KOPT-K1 (cell line): ENCODE data around the gene ETNPPL.

Source experiments
- H3K27ac ChIP-seq: fragments of 200-600 bp; sonication (generic); 2 replicates; pipeline ENCODE4 v1.5.1; 2016; ENCODE audit warnings: antibody characterized with exemption, mild to moderate bottlenecking, low read depth, low read length; ENCODE audit not compliant: poor library complexity, severe bottlenecking
- H3K36me3 ChIP-seq: fragments of 200-600 bp; sonication (generic); 2 replicates; pipeline ENCODE4 v1.5.1; 2017; ENCODE audit warnings: antibody characterized with exemption, mild to moderate bottlenecking, low read length, moderate library complexity; ENCODE audit not compliant: insufficient read depth
- H3K9me3 ChIP-seq: fragments of 200-600 bp; sonication (generic); 2 replicates; pipeline ENCODE4 v1.5.1; 2017; ENCODE audit warnings: antibody characterized with exemption, low read length, mild to moderate bottlenecking; ENCODE audit not compliant: insufficient read depth, poor library complexity, severe bottlenecking

ETNPPL gene

DNA sequence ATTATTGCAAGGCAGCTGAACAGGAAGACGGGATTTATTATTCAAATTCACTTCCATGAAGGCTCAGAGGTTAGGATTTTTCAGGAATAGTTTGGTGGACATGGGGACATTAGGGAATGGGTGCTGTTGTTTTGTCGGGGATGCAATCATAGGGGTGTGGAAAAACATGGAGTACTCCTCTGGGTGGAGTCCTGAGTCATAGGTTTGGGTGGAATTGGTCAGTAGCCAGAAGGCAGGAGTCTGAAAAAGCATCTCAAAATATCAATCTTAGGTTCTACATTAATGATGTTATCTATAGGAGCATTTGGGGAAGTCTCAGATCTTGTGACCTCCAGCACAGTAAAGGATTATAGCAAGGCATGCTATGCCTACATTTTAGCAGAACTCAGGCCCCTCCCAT is 14.5 kb upstream of the ETNPPL start:
- Histone ChIP-seq H3K36me3 (no peaks in the 10 kb centered on the region), H3K9me3 (no peaks in the 10 kb centered on the region), H3K27ac (no peak overlapping the region)

DNA sequence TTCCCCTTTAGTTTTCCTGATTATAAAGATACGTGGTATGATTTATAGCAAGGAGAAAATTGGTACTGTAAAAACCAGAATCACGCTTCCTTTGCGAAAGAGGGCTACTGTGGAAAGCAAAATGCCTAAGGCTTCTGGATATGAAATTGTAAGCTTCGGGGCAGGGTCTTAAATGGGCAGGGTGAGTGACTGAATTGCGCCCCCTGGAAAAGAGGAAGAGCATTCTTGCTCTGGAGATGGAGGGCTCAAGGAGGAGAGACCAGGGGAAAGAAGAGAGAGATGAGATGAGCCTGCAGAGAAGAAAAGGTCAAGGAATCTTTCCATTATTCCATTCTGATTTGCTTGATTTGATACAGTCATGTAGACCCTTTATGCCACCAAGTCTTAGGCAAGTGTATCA is 13.1 kb upstream of the ETNPPL start:
- H3K36me3 ChIP-seq = no peaks in the 10 kb centered on the region
- no peaks in the 10 kb centered on the region for H3K9me3 ChIP-seq
- no peak overlapping the region for H3K27ac ChIP-seq

DNA sequence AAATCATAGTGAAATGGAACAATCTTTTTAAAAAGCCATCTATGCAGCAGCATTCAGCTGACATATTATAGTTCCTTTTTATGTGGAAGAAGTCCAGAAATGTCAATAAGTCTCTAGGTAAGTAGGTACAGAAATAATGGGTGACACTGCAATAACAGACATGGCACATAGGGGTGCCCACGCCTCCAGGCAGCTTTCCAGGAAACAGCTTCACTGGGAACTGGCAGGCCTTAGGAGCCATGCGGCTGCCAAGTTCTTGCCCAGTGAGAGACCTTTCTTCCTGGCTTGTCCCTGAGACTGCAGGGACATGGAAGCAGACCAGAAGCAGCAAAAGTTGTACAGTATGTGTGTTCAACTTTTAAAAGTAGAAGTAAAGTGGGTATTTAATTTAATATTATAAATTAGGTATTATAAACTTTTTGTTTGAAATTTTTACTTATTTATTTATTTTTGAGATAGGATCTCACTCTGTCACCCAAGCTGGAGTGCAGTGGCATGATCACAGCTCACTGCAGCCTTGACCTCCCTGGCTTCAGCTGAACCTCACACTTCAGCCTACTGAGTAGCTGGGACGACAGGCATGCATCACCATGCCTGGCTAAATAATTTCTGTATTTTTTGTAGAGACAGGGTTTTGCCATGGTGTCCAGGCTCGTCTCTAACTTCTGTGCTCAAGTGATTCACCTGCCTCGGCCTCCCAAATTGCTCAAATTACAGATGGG is 12.1 kb upstream of the ETNPPL start:
- H3K27ac ChIP-seq = no peak overlapping the region
- H3K9me3 ChIP-seq = no peaks in the 10 kb centered on the region
- H3K36me3 ChIP-seq = no peaks in the 10 kb centered on the region

DNA sequence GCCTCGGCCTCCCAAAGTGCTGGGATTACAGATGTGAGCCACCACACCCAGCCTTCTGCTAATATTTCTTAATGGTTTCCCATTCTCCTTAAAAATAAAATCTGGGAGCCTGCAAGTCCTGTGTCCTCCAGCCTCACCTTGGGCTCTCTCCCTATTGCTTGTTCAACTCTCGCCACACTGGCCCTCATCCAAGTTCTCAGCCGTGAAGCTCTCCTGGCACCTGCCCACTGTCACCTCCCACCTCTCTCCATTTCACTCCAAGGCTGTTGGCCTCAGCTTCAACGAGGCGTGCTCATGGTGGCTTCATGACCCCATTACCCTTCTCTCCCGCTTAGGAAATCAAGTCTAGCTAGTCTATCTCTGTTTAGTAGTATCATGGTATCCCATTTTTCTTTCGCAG is 9.5 kb upstream of the ETNPPL start:
- no peak overlapping the region for H3K27ac ChIP-seq
- no peaks in the 10 kb centered on the region for H3K9me3 ChIP-seq

DNA sequence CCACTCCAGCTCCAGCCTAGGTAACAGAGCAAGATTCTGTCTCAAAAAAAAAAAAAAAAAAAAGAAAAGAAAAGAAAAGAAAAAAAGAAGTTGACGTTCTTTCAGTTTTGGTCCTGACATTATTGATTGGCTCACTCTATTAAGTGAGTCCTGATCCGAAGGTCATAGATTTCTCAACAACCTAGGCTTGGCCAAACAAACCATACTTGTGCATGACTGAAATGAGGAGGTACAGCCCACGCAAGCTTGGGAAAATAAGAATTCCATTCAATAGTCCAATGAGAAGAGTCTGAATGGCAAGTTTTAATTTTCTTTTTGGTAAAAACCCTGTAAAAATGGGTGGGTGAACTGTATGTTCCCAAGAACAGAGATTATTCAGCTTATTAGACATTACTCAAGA is 3.2 kb upstream of the ETNPPL start:
- no peaks in the 10 kb centered on the region for H3K36me3 ChIP-seq
- no peak overlapping the region for H3K27ac ChIP-seq
- H3K9me3 ChIP-seq = peaks cover 4% of the 10 kb centered on the region

More for the DNA sequence above, 9.5 kb upstream of the ETNPPL start:
- H3K36me3 ChIP-seq = no peaks in the 10 kb centered on the region

DNA sequence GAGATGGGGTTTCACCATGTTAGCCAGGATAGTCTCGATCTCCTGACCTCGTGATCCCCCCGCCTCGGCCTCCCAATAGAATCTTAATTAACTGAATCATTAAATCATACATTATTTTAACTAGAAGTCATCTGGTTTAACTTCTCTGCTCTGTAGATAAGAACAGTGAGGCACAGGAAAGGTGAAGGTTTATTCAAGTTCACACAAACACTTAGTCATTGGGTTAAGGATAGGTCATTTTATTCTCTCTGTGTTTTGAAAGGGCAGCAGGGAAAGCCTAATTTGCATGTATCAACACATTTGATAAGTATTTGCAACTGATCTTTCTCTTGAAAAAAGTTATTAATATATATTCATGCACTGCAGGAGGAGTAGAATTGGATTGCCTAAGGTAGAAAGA is 1.1 kb upstream of the ETNPPL start:
- Histone ChIP-seq H3K27ac (no peak overlapping the region), H3K9me3 (peaks cover 4% of the 10 kb centered on the region), H3K36me3 (no peaks in the 10 kb centered on the region)

DNA sequence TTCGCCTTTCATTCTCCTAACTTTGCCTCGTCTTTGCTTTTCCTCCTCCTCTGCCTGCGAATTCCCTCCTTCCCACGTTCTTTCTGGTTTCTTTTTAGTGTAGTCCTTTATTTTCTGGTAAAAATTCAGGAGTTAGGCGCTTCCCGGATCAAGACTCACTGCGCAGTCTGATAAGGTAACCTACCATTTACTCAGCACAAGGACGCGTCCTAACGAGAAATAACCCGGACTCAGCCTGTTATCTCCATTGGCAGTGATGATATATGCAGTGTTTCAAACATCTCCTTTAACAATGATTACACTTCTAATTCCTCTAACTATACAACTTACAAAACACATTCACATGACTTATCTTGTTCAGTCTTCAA is 357 bp upstream of the ETNPPL start:
- H3K9me3 ChIP-seq = peaks cover 4% of the 10 kb centered on the region
- H3K27ac ChIP-seq = no peak overlapping the region
- H3K36me3 ChIP-seq = no peaks in the 10 kb centered on the region

DNA sequence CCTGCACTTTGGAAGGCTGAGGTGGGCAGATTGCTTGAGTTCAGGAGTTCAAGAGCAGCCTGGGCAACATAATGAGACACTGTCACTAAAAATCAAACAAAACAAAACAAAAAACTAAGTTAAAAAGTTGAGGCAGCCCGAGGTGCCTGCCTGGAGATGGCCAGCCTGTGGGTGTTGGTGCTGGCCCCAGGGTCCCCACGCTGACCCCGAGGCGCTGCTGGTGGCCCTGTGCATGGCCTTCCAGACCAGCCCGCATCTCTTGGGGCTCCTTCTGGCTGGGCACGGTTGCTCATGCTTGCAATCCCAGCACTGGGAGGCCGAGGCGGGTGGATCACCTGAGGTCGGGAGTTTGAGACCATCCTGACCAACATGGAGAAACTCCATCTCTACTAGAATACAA is 4.4 kb downstream of the ETNPPL start:
- no peaks in the 10 kb centered on the region for H3K9me3 ChIP-seq
- H3K36me3 ChIP-seq = no peaks in the 10 kb centered on the region
- no peak overlapping the region for H3K27ac ChIP-seq

DNA sequence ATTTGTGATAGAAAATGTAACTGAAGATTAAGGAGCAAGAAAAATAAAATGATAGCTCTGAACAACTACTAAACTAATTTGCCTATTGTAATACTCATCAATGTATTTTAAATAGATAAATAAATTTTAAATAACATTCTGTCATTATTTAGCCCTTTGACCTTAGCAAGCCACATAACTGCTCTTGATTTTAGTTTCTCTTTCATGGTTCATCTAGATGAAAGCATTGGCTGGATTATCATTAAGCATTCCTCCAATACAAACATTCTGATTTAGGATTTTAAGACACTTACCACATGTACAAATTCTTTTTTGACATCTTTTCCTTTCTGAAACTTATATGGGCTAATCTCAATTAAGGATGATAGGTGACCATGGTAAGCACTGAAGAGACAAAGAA is 8.5 kb downstream of the ETNPPL start:
- H3K27ac ChIP-seq = no peak overlapping the region
- H3K36me3 ChIP-seq = no peaks in the 10 kb centered on the region
- H3K9me3 ChIP-seq = no peaks in the 10 kb centered on the region

DNA sequence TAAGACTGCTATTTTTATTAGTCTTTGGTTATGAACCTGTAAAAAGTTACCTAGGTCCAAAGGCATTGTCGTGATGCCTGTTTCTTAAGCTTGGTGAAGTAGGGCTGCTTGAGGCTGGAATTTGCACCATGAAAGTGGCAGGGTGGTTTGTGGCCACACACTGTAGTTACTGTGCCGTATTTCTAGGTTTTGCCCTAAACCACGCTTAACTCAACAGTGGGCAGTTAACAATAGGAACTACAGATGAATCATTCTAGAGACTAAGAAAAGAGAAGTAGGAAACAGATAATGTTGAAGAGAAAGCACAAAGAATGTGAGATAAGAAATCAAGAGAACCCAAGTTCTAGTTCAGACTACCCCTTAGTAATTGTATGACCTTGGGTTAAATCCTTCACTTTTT is 11.5 kb downstream of the ETNPPL start:
- no peak overlapping the region for H3K27ac ChIP-seq
- H3K9me3 ChIP-seq = no peaks in the 10 kb centered on the region
- no peaks in the 10 kb centered on the region for H3K36me3 ChIP-seq

DNA sequence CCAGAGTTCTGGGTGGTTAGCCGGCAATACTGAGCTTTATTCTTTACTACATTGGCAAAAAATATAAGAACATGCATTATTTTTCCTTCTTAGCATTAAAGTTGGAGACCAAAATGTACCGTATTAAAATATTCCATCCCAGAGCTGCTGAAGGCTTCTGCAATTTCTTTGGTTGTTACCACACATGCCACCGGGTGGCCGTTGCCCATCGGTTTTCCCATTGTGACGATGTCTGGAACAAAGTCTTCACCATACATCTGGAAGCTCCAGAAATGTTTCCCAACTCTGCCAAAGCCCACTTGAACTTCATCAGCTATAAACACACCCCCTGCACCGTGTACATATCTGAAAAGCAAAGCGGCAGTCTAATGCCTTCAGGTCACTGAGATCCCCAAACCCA is 13.7 kb downstream of the ETNPPL start:
- Histone ChIP-seq H3K27ac (no peak overlapping the region), H3K9me3 (no peaks in the 10 kb centered on the region), H3K36me3 (no peaks in the 10 kb centered on the region)

DNA sequence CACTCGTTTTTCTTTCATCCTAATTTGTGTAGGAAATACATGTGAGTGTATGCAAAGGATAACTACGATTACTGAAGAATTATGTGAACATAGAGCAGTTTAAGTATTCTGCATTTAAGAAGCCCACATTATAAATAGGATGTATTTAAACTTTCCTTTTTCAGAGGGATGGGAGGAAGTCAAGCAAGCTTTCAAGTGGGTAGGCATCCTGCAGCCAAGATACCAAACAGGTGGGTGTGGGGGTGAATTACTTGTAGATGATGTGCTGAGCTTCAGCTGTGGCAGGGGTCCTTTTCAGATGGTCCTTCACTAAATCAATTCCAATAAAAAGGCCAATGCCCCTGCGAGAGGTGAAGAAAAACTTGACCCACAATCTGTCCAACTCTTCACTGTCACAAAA is 16.3 kb downstream of the ETNPPL start:
- Histone ChIP-seq H3K27ac (no peak overlapping the region), H3K36me3 (no peaks in the 10 kb centered on the region), H3K9me3 (no peaks in the 10 kb centered on the region)

DNA sequence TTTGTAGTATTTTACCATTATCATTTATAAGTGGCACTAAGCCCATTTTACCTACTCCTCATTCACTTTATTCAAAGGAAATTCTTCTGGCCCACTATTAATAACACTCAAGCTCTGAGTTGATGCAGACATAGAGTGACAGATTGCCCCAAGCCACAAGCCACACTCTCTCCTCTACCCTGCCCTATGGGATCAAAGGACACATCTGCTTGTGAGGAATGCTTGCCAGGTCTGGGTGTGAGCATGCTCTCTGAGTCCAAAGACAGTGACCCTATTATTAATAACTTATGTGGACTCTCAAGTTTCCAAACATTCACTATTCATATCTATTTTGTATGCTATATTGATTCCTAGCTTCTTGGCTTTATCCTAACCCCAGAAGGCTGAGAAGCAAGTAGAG is 18.5 kb downstream of the ETNPPL start:
- Histone ChIP-seq H3K27ac (no peak overlapping the region), H3K9me3 (no peaks in the 10 kb centered on the region), H3K36me3 (no peaks in the 10 kb centered on the region)

DNA sequence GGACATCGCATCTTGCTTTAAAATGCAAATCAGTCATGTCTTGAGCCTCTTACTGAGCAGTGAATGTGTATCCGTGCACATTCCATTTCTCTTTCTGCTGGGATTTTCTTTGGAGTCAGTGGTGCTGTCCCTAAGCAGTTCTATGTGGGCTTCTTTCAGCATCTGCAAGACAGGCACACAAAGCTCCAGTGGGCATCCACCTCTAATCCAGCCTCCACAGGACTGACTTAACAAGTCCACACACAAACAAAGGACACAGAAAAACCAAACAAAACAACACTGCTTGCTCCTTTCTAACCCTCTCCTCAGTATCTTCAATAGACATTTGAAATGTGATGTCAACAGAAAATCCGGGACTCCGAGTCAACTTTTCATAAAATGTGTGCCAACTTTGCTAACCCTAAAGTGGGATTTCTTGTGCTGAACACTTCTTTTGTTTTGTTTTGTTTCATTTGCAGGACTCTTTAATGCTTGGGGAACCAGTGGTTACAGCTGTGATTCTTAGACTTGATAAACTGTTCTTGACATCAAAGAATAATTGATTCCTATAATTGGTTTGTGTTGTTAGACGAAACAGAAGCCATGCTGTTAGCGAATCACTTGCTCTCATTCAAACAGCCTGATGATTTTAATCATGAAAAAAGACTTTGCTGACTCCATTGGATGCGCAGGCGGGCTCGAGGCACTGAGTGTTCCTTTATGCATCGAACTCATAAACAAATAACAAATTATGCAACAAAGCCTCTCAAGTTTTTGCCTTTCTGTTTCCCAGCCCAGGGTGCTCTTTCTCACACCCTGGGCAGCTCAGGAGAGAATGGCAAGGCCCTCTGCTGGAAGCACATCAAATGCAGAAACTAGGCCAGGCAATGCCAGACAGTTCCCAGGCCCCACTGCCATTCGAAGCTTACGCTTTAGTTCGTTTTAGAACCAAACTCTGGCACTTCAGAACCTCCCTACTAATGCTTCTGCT is 20.1 kb downstream of the ETNPPL start:
- no peaks in the 10 kb centered on the region for H3K9me3 ChIP-seq
- no peak overlapping the region for H3K27ac ChIP-seq
- H3K36me3 ChIP-seq = no peaks in the 10 kb centered on the region

DNA sequence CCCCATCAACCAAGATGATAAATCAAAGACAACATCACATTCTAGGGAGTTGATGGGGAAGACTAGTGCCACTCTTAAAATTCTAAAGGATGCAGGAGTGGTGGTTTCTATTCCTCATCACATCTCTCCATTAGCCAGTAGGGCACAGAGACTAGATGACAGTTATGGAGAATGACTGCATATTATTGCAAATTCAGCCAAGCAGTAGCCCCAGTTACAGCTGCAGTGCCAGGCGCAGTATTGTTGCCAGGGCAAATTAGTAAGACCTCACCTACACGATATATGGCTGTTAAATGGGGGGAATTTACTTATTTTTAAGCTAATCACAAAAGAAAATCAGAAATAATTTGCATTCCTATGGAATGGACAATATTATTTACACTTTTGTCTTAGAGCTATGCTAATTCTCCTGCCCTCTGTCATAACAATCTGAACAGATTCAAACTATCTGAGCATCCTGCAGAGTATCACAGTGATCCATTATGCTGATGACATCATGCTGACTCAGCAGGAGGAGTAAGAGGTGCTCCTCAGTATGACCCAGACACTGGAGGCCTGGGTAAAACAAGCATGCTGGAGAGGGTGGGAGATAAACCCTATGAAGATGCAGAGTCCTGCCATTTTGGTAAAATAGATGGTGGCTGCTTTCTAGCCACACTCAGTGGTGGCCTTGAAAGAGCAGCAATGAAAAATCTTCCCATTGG is 24.7 kb downstream of the ETNPPL start:
- Histone ChIP-seq H3K36me3 (no peaks in the 10 kb centered on the region), H3K9me3 (no peaks in the 10 kb centered on the region), H3K27ac (no peak overlapping the region)
